CD14-positive monocyte (primary cell): ENCODE results near the gene SRF. TPM values are rescaled to one million over a fixed set of nuclear protein-coding genes. Genes with fewer than 3 reads are reported as not detected.

Source experiments
- DNase-seq, 3 donors: peaks; one replicate each; pipeline ENCODE4 v3.0.0-alpha.2; 2011 to 2022
- H2AFZ ChIP-seq: 2 replicates; pipeline ENCODE4 v1.6.0; 2012; ENCODE audit warnings: mild to moderate bottlenecking, low read depth, low read length, inconsistent platforms; ENCODE audit not compliant: insufficient read depth, poor library complexity, severe bottlenecking
- H3K27ac ChIP-seq, 2 donors: 1 replicate in 1 of 2; 2 replicates in 1 of 2; pipeline ENCODE4 v1.5.1; 2012 to 2013; ENCODE audit warnings: low read length in 2 of 2, control low read depth in 1 of 2, inconsistent platforms in 1 of 2, low read depth in 1 of 2, mild to moderate bottlenecking in 1 of 2
- H3K27me3 ChIP-seq, 2 donors: one replicate each; pipeline versions ENCODE4 v1.6.0 to v1.6.1; 2011 to 2013; ENCODE audit warnings: low read length in 2 of 2; ENCODE audit not compliant: control insufficient read depth in 2 of 2, insufficient read depth in 2 of 2
- H3K36me3 ChIP-seq, 2 donors: replicated peaks in 1 of 2; 1 replicate in 1 of 2; 2 replicates in 1 of 2; pipeline versions ENCODE4 v1.5.1 to v1.6.1; 2012 to 2013; ENCODE audit warnings: low read length in 2 of 2, control low read depth in 1 of 2, inconsistent platforms in 1 of 2, mild to moderate bottlenecking in 1 of 2; ENCODE audit not compliant: insufficient read depth in 2 of 2, control insufficient read depth in 1 of 2
- H3K4me1 ChIP-seq, 2 donors: 1 replicate in 1 of 2; 2 replicates in 1 of 2; pipeline versions ENCODE4 v1.5.1 to v1.6.1; 2012 to 2013; ENCODE audit warnings: low read length in 2 of 2, control low read depth in 1 of 2, inconsistent platforms in 1 of 2, mild to moderate bottlenecking in 1 of 2, moderate library complexity in 1 of 2; ENCODE audit not compliant: insufficient read depth in 2 of 2, control insufficient read depth in 1 of 2
- H3K4me2 ChIP-seq: replicated peaks from 2 replicates; pipeline ENCODE3; 2012; ENCODE audit warnings: low read length, moderate library complexity, mild to moderate bottlenecking; ENCODE audit not compliant: poor library complexity, severe bottlenecking; ENCODE audit errors: extremely low read depth
- H3K4me3 ChIP-seq, 3 experiments: fragments of 200-600 bp in 1 of 3; sonication (generic) in 1 of 3; replicated peaks in 1 of 3; 1 replicate in 2 of 3; 2 replicates in 1 of 3; pipeline ENCODE4 v1.5.1; 2011 to 2013; ENCODE audit warnings: low read length in 3 of 3, mild to moderate bottlenecking in 3 of 3, control low read depth in 2 of 3, low read depth in 2 of 3, inconsistent platforms in 1 of 3, moderate library complexity in 1 of 3
- H3K79me2 ChIP-seq: 2 replicates; pipeline ENCODE4 v1.6.0; 2012; ENCODE audit warnings: mild to moderate bottlenecking, control low read depth, inconsistent platforms, low read length, moderate library complexity; ENCODE audit not compliant: insufficient read depth
- H3K9ac ChIP-seq: 2 replicates; pipeline ENCODE4 v1.6.0; 2017; ENCODE audit warnings: low read length, mild to moderate bottlenecking; ENCODE audit not compliant: insufficient read depth, poor library complexity, severe bottlenecking
- H3K9me3 ChIP-seq, 2 donors: replicated peaks in 1 of 2; 1 replicate in 1 of 2; 2 replicates in 1 of 2; pipeline versions ENCODE4 v1.5.1 to v1.6.1; 2012 to 2013; ENCODE audit warnings: low read length in 2 of 2, control low read depth in 1 of 2; ENCODE audit not compliant: control insufficient read depth in 1 of 2, insufficient read depth in 1 of 2
- H4K20me1 ChIP-seq: 2 replicates; pipeline ENCODE4 v1.6.0; 2012; ENCODE audit warnings: mild to moderate bottlenecking, low read length, control low read depth, moderate library complexity; ENCODE audit not compliant: insufficient read depth
- H3K27ac Mint-ChIP-seq, 7 donors: one replicate each; pipeline ENCODE4 v1.8.0; 2020; ENCODE audit warnings: mild to moderate bottlenecking in 7 of 7, mixed read lengths in 7 of 7, moderate library complexity in 6 of 7, inconsistent platforms in 2 of 7
- H3K27me3 Mint-ChIP-seq, 3 donors: one replicate each; pipeline ENCODE4 v1.8.0; 2021 to 2022; ENCODE audit warnings: low read depth in 3 of 3, mild to moderate bottlenecking in 3 of 3, mixed read lengths in 3 of 3, moderate library complexity in 3 of 3, inconsistent platforms in 1 of 3
- H3K36me3 Mint-ChIP-seq, 2 donors: one replicate each; pipeline ENCODE4 v1.8.0; 2020; ENCODE audit warnings: mixed read lengths in 2 of 2, inconsistent platforms in 1 of 2, mild to moderate bottlenecking in 1 of 2
- H3K4me1 Mint-ChIP-seq: one replicate; pipeline ENCODE4 v1.8.0; 2020; ENCODE audit warnings: mild to moderate bottlenecking, mixed read lengths
- H3K4me3 Mint-ChIP-seq, 2 donors: one replicate each; pipeline ENCODE4 v1.8.0; 2020; ENCODE audit warnings: mild to moderate bottlenecking in 2 of 2, mixed read lengths in 2 of 2, moderate library complexity in 1 of 2
- H3K9me3 Mint-ChIP-seq, 7 donors: one replicate each; pipeline ENCODE4 v1.8.0; 2020 to 2022; ENCODE audit warnings: mixed read lengths in 7 of 7, mild to moderate bottlenecking in 6 of 7, moderate library complexity in 6 of 7, inconsistent platforms in 2 of 7
- CTCF ChIP-seq: fragments of 200-600 bp; IDR thresholded peaks from one replicate; pipeline ENCODE4 v1.8.0; 2022; ENCODE audit warnings: antibody characterized with exemption, mild to moderate bottlenecking
- WGBS: methylation state at CpG from one replicate; pipeline ENCODE4 v1.1.5; 2013; ENCODE audit warnings: missing lambda C conversion rate; ENCODE audit not compliant: insufficient coverage; 5-methylcytosine and 5-hydroxymethylcytosine counted together
- intact Hi-C, 2 donors: fragments of 100-400 bp; cut with micrococcal nuclease; formaldehyde crosslinking; loops; one replicate each; pipeline versions ENCODE4 v1.15.0 to v1.15.1; 2023
- polyA plus RNA-seq, 3 donors: library from polyadenylated mRNA; depleted of rRNA in 1 of 3; unstranded in 2 of 3; stranded (reverse) in 1 of 3; fragments of 300-500 nt in 2 of 3; fragments of >200 nt in 1 of 3; fragmentation: Illumina TruSeq in 2 of 3; gene quantifications; 1 replicate in 2 of 3; 2 replicates in 1 of 3; pipeline ENCODE4 v1.2.3, GENCODE V29; 2012 to 2021

The SRF gene
- polyA plus RNA-seq, 3 donors, result 3.6 to 26.9 (median 3.8) TPM

DNA sequence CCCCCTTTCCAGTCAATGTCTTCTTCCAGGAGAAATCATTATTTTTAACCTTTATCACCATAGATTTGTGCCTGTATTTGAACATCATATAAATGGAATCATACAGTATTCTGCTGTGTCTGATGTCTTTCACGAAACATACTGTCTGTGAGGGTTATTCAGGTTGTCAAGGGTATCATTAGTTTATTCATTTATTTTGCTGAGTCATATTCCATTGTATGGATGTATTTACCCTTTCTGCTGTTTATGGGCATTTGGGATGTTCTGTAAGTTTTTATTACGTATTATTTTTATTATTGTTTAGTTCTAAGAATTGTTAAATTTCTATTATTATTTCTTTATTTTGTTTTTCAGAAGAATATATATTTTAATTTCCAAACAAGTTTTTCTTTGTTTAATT is 36.2 kb downstream of the SRF start:
- Histone ChIP-seq H3K4me2 (no peak overlapping the region), H2AFZ (no peak overlapping the region), H3K4me3 (no peak overlapping the region), H3K36me3 (peaks cover 16 to 30% of the 10 kb centered on the region in 2 donors), H3K79me2 (no peaks in the 10 kb centered on the region), H3K9ac (no peak overlapping the region), H3K9me3 (no peaks in the 10 kb centered on the region), H3K27ac (no peak overlapping the region), H3K27me3 (no peaks in the 10 kb centered on the region), H3K4me1 (no peaks in the 10 kb centered on the region), H4K20me1 (no peaks in the 10 kb centered on the region)
- H3K9me3 Mint-ChIP-seq, result peaks cover 0 to 2% (median 0%) of the 10 kb centered on the region in 7 donors
- peaks cover 35 to 36% of the 10 kb centered on the region in 2 donors for H3K36me3 Mint-ChIP-seq
- intact Hi-C loops, result no loop called here
- no peak for TF ChIP-seq CTCF
- no CpG with 5 or more reads among the region's 2 CpGs for WGBS
- no peak overlapping the region for H3K27ac Mint-ChIP-seq
- no peaks in the 10 kb centered on the region for H3K4me1 Mint-ChIP-seq
- DNase-seq, result no peak
- no peaks in the 10 kb centered on the region for H3K27me3 Mint-ChIP-seq
- H3K4me3 Mint-ChIP-seq, result no peak overlapping the region

DNA sequence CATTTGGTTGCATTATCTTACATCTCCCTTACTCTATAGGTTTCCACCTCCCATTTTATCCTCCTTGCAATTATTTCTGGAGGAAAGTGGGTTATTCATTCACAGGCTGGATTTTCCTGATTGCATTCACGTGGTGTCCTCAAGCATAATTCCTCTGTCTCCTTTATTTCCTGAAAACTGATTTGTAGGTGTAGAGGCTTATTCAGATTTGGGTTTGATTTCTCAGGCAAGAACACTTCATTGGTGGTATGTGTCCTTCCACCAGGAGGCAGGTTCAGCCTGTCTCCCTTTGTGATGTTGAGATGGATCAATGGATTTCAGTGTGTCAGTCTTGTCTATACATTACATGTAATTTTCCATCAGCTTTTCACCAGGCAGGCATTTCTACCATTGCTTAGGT is 40.9 kb downstream of the SRF start:
- peaks cover 30 to 40% of the 10 kb centered on the region in 2 donors for H3K36me3 ChIP-seq

More for the DNA sequence above, 40.9 kb downstream of the SRF start:
- Histone ChIP-seq H2AFZ (no peak overlapping the region), H3K79me2 (no peaks in the 10 kb centered on the region), H3K9me3 (no peaks in the 10 kb centered on the region), H4K20me1 (no peaks in the 10 kb centered on the region), H3K4me3 (no peak overlapping the region), H3K4me1 (no peaks in the 10 kb centered on the region), H3K27ac (no peak overlapping the region), H3K27me3 (no peaks in the 10 kb centered on the region), H3K9ac (no peak overlapping the region), H3K4me2 (no peak overlapping the region)
- no peak for DNase-seq
- Mint-ChIP-seq H3K27ac (no peak overlapping the region), H3K27me3 (no peaks in the 10 kb centered on the region), H3K36me3 (peaks cover 40 to 47% of the 10 kb centered on the region in 2 donors), H3K4me3 (no peak overlapping the region), H3K4me1 (no peaks in the 10 kb centered on the region), H3K9me3 (peaks cover 0 to 2% (median 0%) of the 10 kb centered on the region in 7 donors)
- intact Hi-C loops, result no loop called here
- no peak for TF ChIP-seq CTCF
- no CpG with 5 or more reads among the region's 1 CpG for WGBS
